Large intestine (tissue), 1 donor: ENCODE data around the gene SANBR. TPM values are rescaled to one million over a fixed set of nuclear protein-coding genes. Genes with fewer than 3 reads are reported as not detected.

Source experiments
- polyA plus RNA-seq: library from polyadenylated mRNA; unstranded; fragments of 120-200 nt; gene quantifications from one replicate; pipeline ENCODE4 v1.2.1, GENCODE V29; 2013

SANBR gene
- polyA plus RNA-seq, 1 donor = 18.7 TPM

Other genes with a start within 250 kb of the SANBR start
- gene REL, start 184.3 kb upstream of the SANBR start, polyA plus RNA-seq = 11.2 TPM
- 28.4 TPM for gene PEX13, start 48.2 kb upstream of the SANBR start, polyA plus RNA-seq
- 17.8 TPM for gene PUS10, start 47.6 kb upstream of the SANBR start, polyA plus RNA-seq
- 21.1 TPM for gene C2orf74, start 96.3 kb downstream of the SANBR start, polyA plus RNA-seq